ENCODE measurements around the gene DTX4.

DTX4 gene

DNA sequence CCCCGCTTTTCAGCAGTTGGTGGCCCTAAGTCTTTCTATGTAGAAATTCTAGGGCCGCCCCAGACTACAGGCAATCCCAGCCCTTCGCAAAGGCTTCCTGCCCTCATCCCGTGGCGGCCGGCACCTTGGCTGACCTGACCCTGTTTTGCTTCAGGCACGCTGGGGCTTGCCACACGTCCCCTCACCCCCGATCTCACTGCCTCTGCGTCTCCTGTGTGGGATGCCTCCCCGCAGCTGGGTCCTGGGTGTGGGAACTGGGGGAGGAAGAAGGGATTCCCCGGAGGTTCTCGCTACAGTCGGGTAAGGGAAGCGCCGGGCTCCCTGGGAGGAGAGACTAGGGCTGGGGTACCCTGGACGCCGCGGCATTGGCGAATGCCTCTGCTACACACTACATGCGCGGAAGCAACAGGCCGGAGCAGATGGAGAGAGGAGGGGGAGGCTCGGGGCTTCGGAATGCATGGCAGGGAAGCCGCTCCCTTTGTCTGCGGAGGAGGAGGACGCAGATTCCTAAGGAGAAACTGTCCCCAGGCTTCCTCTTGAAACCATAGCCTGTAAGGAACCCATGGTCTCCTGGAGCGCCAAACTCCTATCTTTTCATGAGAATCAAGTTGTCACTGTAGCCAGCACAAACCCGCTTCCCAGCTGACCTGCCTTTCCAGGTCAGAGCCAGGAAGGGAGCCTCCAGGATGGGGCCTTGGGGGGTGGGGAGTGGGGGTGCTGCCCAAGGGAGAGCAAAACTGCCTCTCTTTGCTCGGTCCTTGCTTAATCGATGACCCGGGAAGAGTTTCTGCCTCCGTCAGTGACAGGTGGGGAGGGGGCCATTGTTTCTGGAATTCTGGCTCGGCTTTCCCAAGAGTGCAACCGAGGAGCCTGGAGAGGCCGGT is 1.4 kb downstream of the DTX4 start:
- no peak for DNase-seq

DNA sequence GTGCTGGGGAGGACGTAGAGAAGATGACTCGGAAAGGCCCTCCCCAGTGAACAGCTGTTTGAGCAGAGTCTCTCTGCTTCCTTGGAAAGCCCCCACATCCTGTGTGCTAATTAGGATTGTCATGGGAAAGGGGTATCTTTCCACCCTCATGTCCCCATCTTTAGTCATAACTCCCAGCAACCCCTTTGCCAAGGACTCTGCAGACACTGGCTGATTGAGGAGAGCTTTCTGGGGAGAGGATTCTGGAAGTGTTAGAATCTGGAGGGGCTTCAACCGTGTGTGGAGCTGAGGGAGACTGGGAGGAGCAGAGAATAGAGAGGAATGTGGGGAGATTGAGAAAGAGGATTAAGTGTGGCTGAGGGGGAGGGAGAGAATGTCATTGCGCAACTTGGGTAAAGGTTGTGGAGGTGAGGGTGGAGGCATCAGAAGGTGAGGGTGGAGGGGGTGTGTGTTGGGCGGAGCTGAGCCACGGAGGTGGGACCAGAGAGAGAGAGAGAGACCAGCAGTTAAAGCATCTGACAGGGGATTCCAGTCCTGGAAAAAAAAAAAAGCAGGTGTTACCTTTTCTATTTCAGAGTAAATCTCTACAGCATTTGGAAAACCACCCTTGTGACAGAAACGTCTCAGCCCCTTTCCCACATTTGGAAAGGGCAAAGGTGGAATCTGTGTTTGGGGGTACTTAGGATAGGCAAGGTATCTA is 2.2 kb downstream of the DTX4 start:
- DNase-seq: no peak

DNA sequence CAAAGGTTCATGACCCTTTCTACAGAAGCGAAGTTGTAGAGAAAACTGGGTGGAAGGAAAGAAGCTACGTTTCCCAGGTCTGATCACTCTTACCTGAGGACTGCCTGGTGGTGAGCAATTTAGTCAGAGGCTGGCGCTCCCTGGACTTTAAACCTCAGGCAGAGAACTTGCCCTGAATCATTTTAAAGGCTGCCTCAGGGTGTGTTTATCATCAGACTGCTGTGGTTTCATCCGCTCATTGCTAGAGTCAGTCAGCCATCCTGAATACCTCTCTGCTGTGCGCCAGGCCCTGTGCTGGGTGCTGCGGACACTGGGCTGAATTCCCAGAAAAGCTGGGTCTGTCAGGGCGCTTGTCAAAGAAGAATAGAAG is 2.7 kb downstream of the DTX4 start:
- no peak for DNase-seq

DNA sequence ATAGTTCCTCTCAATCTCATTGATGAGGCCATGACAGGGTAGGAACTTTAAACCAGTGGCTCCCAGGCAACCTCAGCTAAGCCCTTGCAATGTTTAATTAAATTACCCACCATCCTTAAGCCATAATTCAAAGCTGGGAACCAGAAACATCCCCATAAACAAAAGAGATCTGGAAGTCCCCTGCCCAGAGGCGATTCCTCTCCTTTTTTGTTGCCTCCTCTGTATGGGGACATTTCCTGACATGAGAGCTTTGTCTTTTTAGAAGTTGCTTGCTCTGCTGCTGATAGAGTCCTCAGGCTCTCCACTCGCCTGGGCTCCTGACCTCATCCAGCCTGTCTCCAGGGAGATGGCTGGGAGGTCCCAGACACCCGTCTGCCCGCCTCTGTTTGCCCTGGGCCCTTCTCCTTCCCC is 3.2 kb downstream of the DTX4 start:
- DNase-seq: no peak

- DNase-seq: no peak
Measured at GRCh38 chr11:59176330-59176729, 4.4 kb downstream of the DTX4 start.

GRCh38 chr11:59178402-59178801 is 6.5 kb downstream of the DTX4 start:
- DNase-seq: no peak

GRCh38 chr11:59179121-59179520 is 7.2 kb downstream of the DTX4 start:
- no peak for DNase-seq

DNA sequence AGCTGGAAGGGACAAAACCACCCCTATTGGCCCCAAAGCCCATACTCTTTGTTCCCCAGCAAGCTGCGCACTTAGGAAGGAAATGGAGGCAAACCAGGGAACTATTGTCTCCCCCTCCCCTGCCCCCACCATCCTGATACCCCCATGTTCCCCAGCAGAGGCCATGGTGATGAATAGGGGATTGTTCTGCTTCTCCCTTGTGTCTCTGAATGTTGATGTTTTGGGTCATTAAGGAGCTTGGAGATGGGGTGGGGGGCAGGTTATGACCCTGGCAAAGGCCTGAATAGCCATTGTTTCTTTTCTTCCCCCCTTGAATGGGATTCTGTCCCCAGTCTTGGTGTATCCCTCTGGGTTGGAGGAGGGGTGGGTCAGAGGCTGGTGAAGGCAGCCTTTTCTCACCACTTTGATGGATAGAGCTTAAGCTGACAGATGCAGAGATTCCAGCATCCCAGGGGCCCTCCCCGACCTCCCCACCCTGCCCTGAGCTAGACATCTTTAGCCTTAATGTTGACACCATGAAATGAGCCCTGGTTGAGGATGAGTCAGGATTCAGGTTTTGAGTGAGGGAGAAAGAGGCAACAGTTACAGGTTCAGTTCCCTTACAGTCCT is 8.3 kb downstream of the DTX4 start:
- no peak for DNase-seq

DNA sequence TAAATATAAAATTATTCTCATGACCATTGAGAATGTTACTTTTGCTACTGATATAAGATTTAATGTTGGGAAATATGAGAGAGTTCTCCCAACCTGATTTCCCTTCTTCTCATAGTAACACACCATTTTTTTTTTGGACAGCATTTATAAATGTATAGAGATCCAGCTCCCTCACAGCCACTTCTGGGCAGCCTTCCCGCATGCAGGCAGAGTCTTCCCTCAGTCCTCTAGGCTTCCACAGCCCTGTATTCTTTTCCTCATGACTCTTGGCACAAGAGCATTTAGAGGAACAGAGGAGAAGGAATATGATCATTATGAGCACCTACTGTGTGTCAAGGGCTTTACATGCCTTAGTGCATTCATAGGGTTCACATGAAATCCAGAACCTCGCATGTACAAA is 9.0 kb downstream of the DTX4 start:
- no peak for DNase-seq

DNA sequence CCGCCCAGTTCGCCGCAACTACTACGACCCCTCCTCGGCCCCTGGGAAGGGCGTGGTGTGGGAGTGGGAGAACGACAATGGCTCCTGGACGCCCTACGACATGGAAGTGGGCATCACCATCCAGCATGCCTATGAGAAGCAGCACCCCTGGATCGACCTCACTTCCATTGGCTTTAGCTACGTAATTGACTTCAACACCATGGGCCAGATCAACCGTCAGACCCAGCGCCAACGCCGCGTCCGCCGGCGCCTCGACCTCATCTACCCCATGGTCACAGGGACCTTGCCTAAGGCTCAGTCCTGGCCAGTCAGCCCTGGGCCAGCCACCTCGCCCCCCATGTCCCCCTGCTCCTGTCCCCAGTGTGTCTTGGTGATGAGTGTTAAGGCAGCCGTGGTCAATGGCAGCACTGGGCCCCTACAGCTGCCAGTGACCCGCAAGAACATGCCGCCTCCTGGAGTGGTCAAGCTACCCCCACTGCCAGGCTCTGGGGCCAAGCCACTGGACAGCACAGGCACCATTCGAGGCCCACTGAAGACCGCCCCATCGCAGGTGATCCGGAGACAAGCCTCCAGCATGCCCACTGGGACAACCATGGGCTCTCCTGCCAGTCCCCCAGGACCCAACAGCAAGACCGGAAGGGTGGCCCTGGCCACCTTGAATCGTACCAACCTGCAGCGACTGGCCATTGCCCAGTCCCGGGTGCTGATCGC is 10.0 kb downstream of the DTX4 start:
- DNase-seq: no peak

- DNase-seq: no peak
Measured at GRCh38 chr11:59182457-59183151, 10.7 kb downstream of the DTX4 start.

DNA sequence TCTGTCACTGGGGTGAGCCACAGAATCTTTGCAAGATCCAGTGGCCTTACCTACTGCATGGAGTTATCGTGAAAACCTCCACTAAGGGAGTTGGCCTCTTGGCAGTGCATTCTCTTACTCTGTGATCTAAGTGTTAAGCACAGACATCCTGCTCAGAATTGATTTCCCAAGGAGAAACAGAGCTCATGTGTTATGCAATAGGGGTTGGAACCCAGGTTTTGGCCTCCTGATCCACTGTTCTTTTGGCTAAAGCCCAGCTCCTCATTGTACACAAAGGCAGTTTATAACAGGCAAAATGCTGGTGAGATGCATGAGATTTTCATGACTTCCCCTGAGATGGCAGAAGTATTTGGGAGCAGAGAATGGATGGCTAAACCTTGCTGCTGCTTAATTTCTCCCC is 11.8 kb downstream of the DTX4 start:
- DNase-seq: no peak

- no peak for DNase-seq
Measured at GRCh38 chr11:59184691-59185339, 12.9 kb downstream of the DTX4 start.

GRCh38 chr11:59185386-59185945 is 13.5 kb downstream of the DTX4 start:
- no peak for DNase-seq

- DNase-seq: peak; percentile 2
Measured at GRCh38 chr11:59186130-59186594, 14.2 kb downstream of the DTX4 start.

- DNase-seq: no peak
Measured at GRCh38 chr11:59187035-59187434, 15.1 kb downstream of the DTX4 start.

DNA sequence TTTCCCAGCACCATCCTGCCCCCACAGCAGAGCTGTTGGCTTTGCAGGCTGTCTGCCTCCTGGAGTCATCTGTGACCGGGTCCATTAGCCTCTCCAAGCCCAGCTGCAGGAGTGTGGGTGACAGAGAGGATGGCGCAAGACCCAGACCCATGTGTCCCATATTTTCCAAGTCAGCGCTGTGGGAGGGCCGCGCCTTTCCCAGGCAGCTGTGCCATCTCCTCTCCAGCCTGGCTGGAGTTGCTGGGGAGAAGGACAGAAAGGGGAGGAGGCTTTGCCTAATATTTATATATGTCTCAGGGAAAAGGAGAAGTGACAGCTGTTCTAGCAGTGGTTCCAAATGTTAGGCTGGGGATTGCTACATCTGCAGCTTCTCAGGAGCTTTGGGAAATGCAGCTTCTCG is 15.7 kb downstream of the DTX4 start:
- no peak for DNase-seq

DNA sequence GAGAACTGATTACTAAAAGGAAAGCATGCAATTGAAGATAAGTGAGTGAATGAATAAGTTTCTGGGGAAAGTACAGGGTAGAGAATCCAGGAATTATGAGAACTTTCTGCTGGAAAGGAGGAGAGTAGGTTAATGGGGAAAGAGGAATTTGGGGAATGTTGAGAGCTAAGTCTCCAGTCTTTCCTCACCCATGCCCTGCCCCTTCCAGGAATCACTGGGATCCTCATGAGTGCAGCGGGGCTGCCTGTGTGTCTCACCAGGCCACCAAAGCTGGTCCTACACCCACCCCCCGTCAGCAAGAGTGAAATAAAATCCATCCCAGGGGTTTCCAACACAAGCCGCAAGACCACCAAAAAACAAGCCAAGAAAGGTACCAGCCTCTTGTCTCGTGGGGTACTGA is 17.0 kb downstream of the DTX4 start:
- no peak for DNase-seq

DNA sequence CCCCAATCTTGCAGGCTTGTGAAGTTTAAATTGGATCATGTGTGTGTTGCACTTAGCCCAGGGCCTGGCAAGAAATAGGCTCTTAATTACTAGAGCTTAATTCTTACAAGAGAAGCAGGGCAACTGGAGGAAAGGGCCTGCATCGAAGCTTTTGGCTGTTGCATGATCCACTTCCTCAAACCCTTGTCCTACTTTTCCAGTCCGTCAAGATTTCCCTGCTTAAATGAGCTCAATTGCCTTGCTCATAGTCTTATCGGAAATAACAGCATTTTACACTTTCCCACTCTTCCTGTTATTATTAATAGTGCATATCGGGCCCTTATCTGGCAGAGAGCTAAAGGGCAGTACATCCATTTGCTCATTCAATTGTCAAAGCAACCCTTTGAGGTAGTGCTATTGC is 18.1 kb downstream of the DTX4 start:
- DNase-seq: no peak

GRCh38 chr11:59191095-59191494 is 19.2 kb downstream of the DTX4 start:
- no peak for DNase-seq

GRCh38 chr11:59191890-59192289 is 20.0 kb downstream of the DTX4 start:
- no peak for DNase-seq
